ENCODE data around the gene A3GALT2.

A3GALT2 gene

GRCh38 chr1:33359931-33360330, 39.0 kb upstream of the A3GALT2 start:
- no peak for DNase-seq (ENCODE audit: low spot score)
- H3K4me3 ChIP-seq, result no peak overlapping the region
- no peak for TF ChIP-seq CTCF (IDR thresholded peaks at IDR 0.05)
- no peak overlapping the region for H3K27ac ChIP-seq

- no peak for DNase-seq (ENCODE audit: low spot score)
- H3K4me3 ChIP-seq, result no peak overlapping the region
- no peak overlapping the region for H3K27ac ChIP-seq
- TF ChIP-seq CTCF (IDR thresholded peaks at IDR 0.05), result no peak
Observed at GRCh38 chr1:33358795-33359503, 38.1 kb upstream of the A3GALT2 start.

GRCh38 chr1:33358114-33358794, 37.4 kb upstream of the A3GALT2 start:
- no peak for TF ChIP-seq CTCF (IDR thresholded peaks at IDR 0.05)
- no peak overlapping the region for H3K27ac ChIP-seq
- no peak overlapping the region for H3K4me3 ChIP-seq
- DNase-seq (ENCODE audit: low spot score), result no peak

- no peak for TF ChIP-seq CTCF (IDR thresholded peaks at IDR 0.05)
- no peak for DNase-seq (ENCODE audit: low spot score)
- no peak overlapping the region for H3K27ac ChIP-seq
Observed at GRCh38 chr1:33357099-33357498, 36.2 kb upstream of the A3GALT2 start.

GRCh38 chr1:33354707-33355316, 33.9 kb upstream of the A3GALT2 start:
- Histone ChIP-seq H3K4me3 (no peak overlapping the region), H3K27ac (no peak overlapping the region)
- no peak for DNase-seq (ENCODE audit: low spot score)
- no peak for TF ChIP-seq CTCF (IDR thresholded peaks at IDR 0.05)

More at GRCh38 chr1:33357099-33357498, 36.2 kb upstream of the A3GALT2 start:
- no peak overlapping the region for H3K4me3 ChIP-seq

- DNase-seq (ENCODE audit: low spot score), result peak; percentile 60
- TF ChIP-seq CTCF (IDR thresholded peaks at IDR 0.05), result no peak
- Histone ChIP-seq H3K4me3 (no peak overlapping the region), H3K27ac (no peak overlapping the region)
Observed at GRCh38 chr1:33353531-33353930, 32.6 kb upstream of the A3GALT2 start.
